ENCODE measurements around the gene NIPBL. TPM values are rescaled to one million over a fixed set of nuclear protein-coding genes. Genes with fewer than 3 reads are reported as not detected.

NIPBL gene
- total RNA-seq, 1 experiment from 2014 or later, result 61.3 TPM

- no peak overlapping the region for H3K23ac ChIP-seq (ENCODE audit: insufficient read length, low read depth, low read length)
- no peak overlapping the region for H3K4me2 ChIP-seq (ENCODE audit: insufficient read depth, insufficient read length, low read length)
- no peak overlapping the region for H2BK5ac ChIP-seq (ENCODE audit: insufficient read length, low read length)
- Mint-ChIP-seq H3K27me3 (ENCODE audit: low read depth) (no peaks in the 10 kb centered on the region), H3K4me1 (peaks cover 2% of the 10 kb centered on the region in 2 experiments; a peak in 1 of 4 replicates), H3K36me3 (ENCODE audit: insufficient read depth in 1 of 3, low read depth in 3 of 3) (no peaks in the 10 kb centered on the region), H3K4me3 (no peak overlapping the region), H3K27ac (no peak overlapping the region; a peak in 1 of 7 replicates), H3K9me3 (no peaks in the 10 kb centered on the region)
- no peak overlapping the region for H3K14ac ChIP-seq (ENCODE audit: insufficient read depth, low read length)
- DNase-seq, result no peak
- H2BK120ac ChIP-seq (ENCODE audit: low read depth, low read length, poor library complexity, severe bottlenecking), result no peak overlapping the region
- no peak overlapping the region for H3K4ac ChIP-seq (ENCODE audit: low read depth, low read length)
- no peaks in the 10 kb centered on the region for H4K20me1 ChIP-seq (ENCODE audit: control insufficient read depth, insufficient read depth, insufficient read length)
- no peak overlapping the region for H4K8ac ChIP-seq (replicated peaks; ENCODE audit: insufficient read length, low read depth, low read length)
- TF ChIP-seq CTCF (conservative IDR thresholded peaks at IDR 0.05), result no peak
- no peak overlapping the region for H2AK5ac ChIP-seq (ENCODE audit: insufficient read length, low read length)
- peaks cover 6% of the 10 kb centered on the region for H3K79me1 ChIP-seq (ENCODE audit: insufficient read depth, low read depth, low read length, poor library complexity, severe bottlenecking)
- H3K9me3 ChIP-seq (ENCODE audit: control insufficient read depth, low read depth, low read length), result no peaks in the 10 kb centered on the region
- no peak overlapping the region for H2AFZ ChIP-seq (ENCODE audit: low read length)
- H3K56ac ChIP-seq (ENCODE audit: insufficient read length, low read depth, low read length), result no peak overlapping the region
- no peaks in the 10 kb centered on the region for H3K27me3 ChIP-seq (ENCODE audit: insufficient read depth, low read length)
- no peak overlapping the region for H2BK12ac ChIP-seq (ENCODE audit: insufficient read length, low read depth, low read length)
- peaks cover 8% of the 10 kb centered on the region; the same call in 1 of the 2 replicates for H3K79me2 ChIP-seq (ENCODE audit: insufficient read depth, low read length)
- H3K4me1 ChIP-seq (ENCODE audit: insufficient read depth, low read length), result no peaks in the 10 kb centered on the region
- no peak overlapping the region for H3T11ph ChIP-seq (ENCODE audit: low read length)
- no peaks in the 10 kb centered on the region for H3K23me2 ChIP-seq (ENCODE audit: insufficient read length, low read depth, low read length, poor library complexity, severe bottlenecking)
- H4K91ac ChIP-seq (ENCODE audit: insufficient read length, low read depth, low read length), result no peak overlapping the region
- H2BK15ac ChIP-seq (ENCODE audit: low read depth, low read length), result no peak overlapping the region
- no peak overlapping the region for H2BK20ac ChIP-seq (ENCODE audit: low read depth, low read length, poor library complexity, severe bottlenecking)
- no peak overlapping the region for H3K27ac ChIP-seq (ENCODE audit: insufficient read length, low read depth, low read length)
- H4K5ac ChIP-seq (ENCODE audit: insufficient read length, low read depth, low read length), result no peak overlapping the region
- H3K18ac ChIP-seq (ENCODE audit: insufficient read length, low read depth, low read length), result no peak overlapping the region
- no peak overlapping the region for H3K9ac ChIP-seq (ENCODE audit: extremely low read depth, insufficient read length, low read length)
Observed at GRCh38 chr5:36929438-36929837, 52.9 kb downstream of the NIPBL start.

Data from H9 (cell line).